ENCODE measurements around the gene DCST2.

- TF ChIP-seq EZH2phosphoT487 (IDR thresholded peaks at IDR 0.05; ENCODE audit: borderline replicate concordance) (no peak), CTCF (conservative IDR thresholded peaks at IDR 0.05; ENCODE audit: low read length) (no peak)
These were observed 43.8 kb upstream of the DCST2 start for GRCh38 chr1:155077346-155077745.
